K562 (cell line): ENCODE measurements around the gene MED29. TPM values are rescaled to one million over a fixed set of nuclear protein-coding genes. Genes with fewer than 3 reads are reported as not detected.

ENCODE experiments used
- ARID2 ChIP-seq: fragments of 450-650 bp; IDR thresholded peaks from 2 replicates; pipeline ENCODE4 v1.6.1; 2017; ENCODE audit warnings: antibody characterized with exemption, mild to moderate bottlenecking
- ATF1 ChIP-seq, 2 experiments: fragments of 450-650 bp in 1 of 2; IDR thresholded peaks; 2 replicates each; pipeline ENCODE4 v1.6.1; 2016; ENCODE audit warnings: missing compliant biosample characterization in 1 of 2, missing genetic modification characterization in 1 of 2
- CBX1 ChIP-seq: sonication (generic); IDR thresholded peaks from 2 replicates; pipeline ENCODE4 v1.6.1; 2016; ENCODE audit warnings: antibody characterized with exemption, low read depth, mild to moderate bottlenecking
- EGR1 ChIP-seq: fragments of 450-650 bp; conservative IDR thresholded peaks from 2 replicates; pipeline ENCODE4 v1.6.1; 2017; ENCODE audit warnings: mild to moderate bottlenecking
- FOS ChIP-seq: IDR thresholded peaks from 3 replicates; pipeline ENCODE4 v1.6.1; 2011; ENCODE audit not compliant: insufficient read length; ENCODE audit errors: extremely low read depth
- FOSL1 ChIP-seq: fragments of 200-800 bp; sonication (Bioruptor generic); conservative IDR thresholded peaks from 2 replicates; pipeline ENCODE4 v1.6.1; 2016; ENCODE audit warnings: missing genetic modification characterization, missing compliant biosample characterization
- FOXK2 ChIP-seq, 2 experiments: fragments of 450-650 bp; IDR thresholded peaks in 1 of 2; conservative IDR thresholded peaks in 1 of 2; 2 replicates each; pipeline ENCODE4 v1.6.1; 2016; ENCODE audit warnings: low read depth in 2 of 2, mild to moderate bottlenecking in 1 of 2
- GMEB1 ChIP-seq: fragments of 250-450 bp; sonication (Bioruptor Pico); IDR thresholded peaks from 2 replicates; pipeline ENCODE4 v1.4.0; 2020; ENCODE audit warnings: mild to moderate bottlenecking
- HCFC1 ChIP-seq: IDR thresholded peaks from 2 replicates; pipeline ENCODE4 v1.6.1; 2012; ENCODE audit warnings: low read depth, low read length, improper control_type of control experiment
- MCM3 ChIP-seq: fragments of 450-650 bp; IDR thresholded peaks from 2 replicates; pipeline ENCODE4 v1.6.1; 2016
- MYC ChIP-seq, 2 experiments: fragments of 250-450 bp in 1 of 2; sonication (Bioruptor Pico) in 1 of 2; IDR thresholded peaks; 2 replicates each; pipeline versions ENCODE4 v1.5.1 to v1.6.1; 2012 to 2021; ENCODE audit warnings: low read depth in 2 of 2, borderline replicate concordance in 1 of 2, improper control_type of control experiment in 1 of 2, low read length in 1 of 2, mild to moderate bottlenecking in 1 of 2, moderate library complexity in 1 of 2
- RUNX1 ChIP-seq: sonication (generic); IDR thresholded peaks from 2 replicates; pipeline ENCODE4 v1.6.1; 2016; ENCODE audit warnings: antibody characterized with exemption, low read depth
- SIN3A ChIP-seq, 2 experiments: fragments of 150-350 bp in 1 of 2; IDR thresholded peaks; 2 replicates each; pipeline ENCODE4 v1.6.1; 2011 to 2016; ENCODE audit warnings: borderline replicate concordance in 2 of 2, low read depth in 2 of 2, low read length in 2 of 2, mild to moderate bottlenecking in 2 of 2, moderate library complexity in 2 of 2; ENCODE audit not compliant: control insufficient read depth in 1 of 2
- SPI1 ChIP-seq: IDR thresholded peaks from 2 replicates; pipeline ENCODE4 v1.6.1; 2011; ENCODE audit warnings: low read depth, low read length, control low read depth, borderline replicate concordance
- ZNF280B ChIP-seq: fragments of 250-450 bp; sonication (Bioruptor Pico); IDR thresholded peaks from 2 replicates; pipeline ENCODE4 v1.5.1; 2021; ENCODE audit warnings: mild to moderate bottlenecking
- ZSCAN29 ChIP-seq: fragments of 450-650 bp; IDR thresholded peaks from 2 replicates; pipeline ENCODE4 v1.6.1; 2017
- polyA plus RNA-seq, 8 experiments: library from polyadenylated mRNA; depleted of rRNA in 4 of 8; stranded (reverse) in 5 of 8; unstranded in 3 of 8; fragments of >200 nt; fragmentation: Nextera tagmentation in 2 of 8; fragmentation: Illumina TruSeq in 1 of 8; extraction: Ambion mirVana in 2 of 8; extraction: Trizol in 1 of 8; gene quantifications; 2 replicates each; pipeline versions ENCODE4 v1.2.1 to v1.2.3, GENCODE V29; 2011 to 2014; ENCODE audit warnings: inconsistent platforms in 1 of 8, missing spikeins in 1 of 8
- total RNA-seq, 7 experiments: library from RNA; depleted of rRNA in 6 of 7; stranded (reverse); fragments of >200 nt in 6 of 7; fragmentation: Illumina TruSeq in 2 of 7; extraction: Trizol in 2 of 7; gene quantifications; 2 replicates each; pipeline versions ENCODE4 v1.2.1 to v1.2.3, GENCODE V29; 2011 to 2021; ENCODE audit warnings: low replicate concordance in 1 of 7
- TF ChIP-seq, protein P1 (sequence below), 2 experiments: IDR thresholded peaks; 2 replicates each; pipeline ENCODE4 v1.6.1; 2012; ENCODE audit warnings: improper control_type of control experiment in 2 of 2, low read depth in 2 of 2, low read length in 2 of 2, borderline replicate concordance in 1 of 2
- TF ChIP-seq, protein P2 (sequence below): fragments of 250-450 bp; sonication (Bioruptor Pico); IDR thresholded peaks from 2 replicates; pipeline ENCODE4 v1.5.0; 2020; ENCODE audit warnings: mild to moderate bottlenecking, borderline replicate concordance

Gene MED29
- total and polyA plus RNA-seq, 9 of the 15 experiments (the other 6 are each of a cell fraction or from before 2014, with no cell fraction given), result 1.8 to 22.6 (median 12.4) TPM

- TF ChIP-seq, protein P1, sequence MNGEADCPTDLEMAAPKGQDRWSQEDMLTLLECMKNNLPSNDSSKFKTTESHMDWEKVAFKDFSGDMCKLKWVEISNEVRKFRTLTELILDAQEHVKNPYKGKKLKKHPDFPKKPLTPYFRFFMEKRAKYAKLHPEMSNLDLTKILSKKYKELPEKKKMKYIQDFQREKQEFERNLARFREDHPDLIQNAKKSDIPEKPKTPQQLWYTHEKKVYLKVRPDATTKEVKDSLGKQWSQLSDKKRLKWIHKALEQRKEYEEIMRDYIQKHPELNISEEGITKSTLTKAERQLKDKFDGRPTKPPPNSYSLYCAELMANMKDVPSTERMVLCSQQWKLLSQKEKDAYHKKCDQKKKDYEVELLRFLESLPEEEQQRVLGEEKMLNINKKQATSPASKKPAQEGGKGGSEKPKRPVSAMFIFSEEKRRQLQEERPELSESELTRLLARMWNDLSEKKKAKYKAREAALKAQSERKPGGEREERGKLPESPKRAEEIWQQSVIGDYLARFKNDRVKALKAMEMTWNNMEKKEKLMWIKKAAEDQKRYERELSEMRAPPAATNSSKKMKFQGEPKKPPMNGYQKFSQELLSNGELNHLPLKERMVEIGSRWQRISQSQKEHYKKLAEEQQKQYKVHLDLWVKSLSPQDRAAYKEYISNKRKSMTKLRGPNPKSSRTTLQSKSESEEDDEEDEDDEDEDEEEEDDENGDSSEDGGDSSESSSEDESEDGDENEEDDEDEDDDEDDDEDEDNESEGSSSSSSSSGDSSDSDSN (IDR thresholded peaks at IDR 0.05; ENCODE audit: borderline replicate concordance in 1 of 2, low read depth in 2 of 2, low read length in 2 of 2), result 0 out of 4 replicates have a peak, but pooled peaks of 1 of the 2 experiments have one; percentile 37
- peak in 1 of 2 experiments; percentile 91; a peak in 2 of 4 replicates for TF ChIP-seq SIN3A (IDR thresholded peaks at IDR 0.05; ENCODE audit: borderline replicate concordance in 2 of 2, control insufficient read depth in 1 of 2, low read depth in 2 of 2, low read length in 2 of 2)
- TF ChIP-seq GMEB1 (CRISPR knock-in tag), result peak; percentile 49; the same call in 1 of the 2 replicates
- TF ChIP-seq ZNF280B (CRISPR knock-in tag), result no peak
- TF ChIP-seq ATF1 (CRISPR knock-in tag; IDR thresholded peaks at IDR 0.05), result no peak
- TF ChIP-seq ATF1 (tag; IDR thresholded peaks at IDR 0.05), result peak; percentile 41; the same call in 1 of the 2 replicates
- TF ChIP-seq FOXK2 (conservative IDR thresholded peaks at IDR 0.05 in 1 of 2, IDR thresholded peaks at IDR 0.05 in 1 of 2; ENCODE audit: low read depth in 2 of 2), result peak; percentile 67 to 83
- TF ChIP-seq ARID2, result peak; percentile 100
- peak; percentile 76; the same call in 1 of the 2 replicates for TF ChIP-seq CBX1
- no peak for TF ChIP-seq SPI1
- TF ChIP-seq, protein P2, sequence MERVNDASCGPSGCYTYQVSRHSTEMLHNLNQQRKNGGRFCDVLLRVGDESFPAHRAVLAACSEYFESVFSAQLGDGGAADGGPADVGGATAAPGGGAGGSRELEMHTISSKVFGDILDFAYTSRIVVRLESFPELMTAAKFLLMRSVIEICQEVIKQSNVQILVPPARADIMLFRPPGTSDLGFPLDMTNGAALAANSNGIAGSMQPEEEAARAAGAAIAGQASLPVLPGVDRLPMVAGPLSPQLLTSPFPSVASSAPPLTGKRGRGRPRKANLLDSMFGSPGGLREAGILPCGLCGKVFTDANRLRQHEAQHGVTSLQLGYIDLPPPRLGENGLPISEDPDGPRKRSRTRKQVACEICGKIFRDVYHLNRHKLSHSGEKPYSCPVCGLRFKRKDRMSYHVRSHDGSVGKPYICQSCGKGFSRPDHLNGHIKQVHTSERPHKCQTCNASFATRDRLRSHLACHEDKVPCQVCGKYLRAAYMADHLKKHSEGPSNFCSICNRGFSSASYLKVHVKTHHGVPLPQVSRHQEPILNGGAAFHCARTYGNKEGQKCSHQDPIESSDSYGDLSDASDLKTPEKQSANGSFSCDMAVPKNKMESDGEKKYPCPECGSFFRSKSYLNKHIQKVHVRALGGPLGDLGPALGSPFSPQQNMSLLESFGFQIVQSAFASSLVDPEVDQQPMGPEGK (CRISPR knock-in tag), result no peak
- TF ChIP-seq FOS, result no peak
- TF ChIP-seq HCFC1, result no peak
- peak; percentile 100 for TF ChIP-seq EGR1
- TF ChIP-seq MYC (IDR thresholded peaks at IDR 0.05; ENCODE audit: low read depth, low read length), result peak; percentile 90
- no peak for TF ChIP-seq MYC (CRISPR knock-in tag; IDR thresholded peaks at IDR 0.05; ENCODE audit: borderline replicate concordance, low read depth)
- 0 out of 2 replicates have a peak, but pooled peaks have one; percentile 38 for TF ChIP-seq ZSCAN29
- peak; percentile 46; the same call in 1 of the 2 replicates for TF ChIP-seq RUNX1
- no peak; the same call in 1 of the 2 replicates for TF ChIP-seq FOSL1 (tag)
- no peak for TF ChIP-seq MCM3
Measured at GRCh38 chr19:39402346-39403300, 11.4 kb downstream of the MED29 start (continued).
